ENCODE data around the gene TOMM7. TPM values are rescaled to one million over a fixed set of nuclear protein-coding genes. Genes with fewer than 3 reads are reported as not detected.

The TOMM7 gene
- polyA plus RNA-seq, 1 donor (not counting 4 experiments of a cell fraction or from before 2014, with no cell fraction given) = 1,291 TPM

DNA sequence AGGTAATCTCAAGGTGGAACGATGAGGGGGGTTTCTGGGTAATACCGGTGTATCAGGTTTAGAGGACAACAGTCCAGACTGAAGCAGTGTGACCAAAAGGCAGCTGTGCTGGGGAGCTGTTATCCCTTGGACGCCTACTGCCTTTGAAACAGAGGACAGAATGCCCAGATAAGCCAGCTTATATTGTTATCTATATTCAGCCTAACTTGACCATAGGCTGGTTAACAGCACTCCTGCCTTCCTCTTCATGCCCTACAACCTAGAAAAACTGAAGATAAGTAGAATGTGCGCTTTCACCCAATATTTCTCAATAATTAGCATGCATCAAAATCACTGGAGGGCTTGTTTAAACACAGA, 50.8 kb downstream of the TOMM7 start:
- no peak for FAIRE-seq
- H3K9me3 ChIP-seq (ENCODE audit: control insufficient read depth, low read depth, low read length) = no peaks in the 10 kb centered on the region

DNA sequence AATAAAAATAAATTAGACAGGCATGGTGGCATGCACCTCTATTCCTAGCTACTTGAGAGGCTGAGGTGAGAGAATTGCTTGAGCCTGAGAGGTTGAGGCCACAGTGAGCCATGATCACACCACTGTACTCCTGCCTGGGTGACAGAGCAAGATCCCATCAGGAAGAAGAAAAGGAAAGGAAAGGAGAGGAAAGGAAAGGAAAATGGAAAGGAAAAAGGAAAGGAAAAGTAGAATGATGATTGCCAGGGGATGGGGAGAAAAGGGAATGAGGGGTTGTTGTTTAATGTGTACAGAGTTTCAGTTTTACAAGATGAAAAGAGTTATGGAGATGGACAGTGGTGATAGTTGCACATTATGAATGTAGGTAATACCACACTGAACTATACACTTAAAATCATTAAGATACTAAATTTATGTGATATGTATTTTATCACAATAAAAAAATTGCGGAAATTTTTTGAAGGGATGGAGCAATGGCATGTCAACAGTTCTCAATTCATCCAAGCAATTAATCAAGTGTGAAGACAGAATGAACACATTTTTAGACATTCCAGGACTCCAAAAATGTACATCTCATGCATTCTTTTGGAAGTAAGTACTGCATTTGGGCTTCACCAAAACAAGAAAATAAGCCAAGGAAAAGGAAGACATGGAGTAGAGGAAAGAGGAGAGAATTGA, 51.3 kb downstream of the TOMM7 start:
- TF ChIP-seq EZH2 (IDR thresholded peaks at IDR 0.05; ENCODE audit: low read length) = no peak
- TF ChIP-seq, protein P1, sequence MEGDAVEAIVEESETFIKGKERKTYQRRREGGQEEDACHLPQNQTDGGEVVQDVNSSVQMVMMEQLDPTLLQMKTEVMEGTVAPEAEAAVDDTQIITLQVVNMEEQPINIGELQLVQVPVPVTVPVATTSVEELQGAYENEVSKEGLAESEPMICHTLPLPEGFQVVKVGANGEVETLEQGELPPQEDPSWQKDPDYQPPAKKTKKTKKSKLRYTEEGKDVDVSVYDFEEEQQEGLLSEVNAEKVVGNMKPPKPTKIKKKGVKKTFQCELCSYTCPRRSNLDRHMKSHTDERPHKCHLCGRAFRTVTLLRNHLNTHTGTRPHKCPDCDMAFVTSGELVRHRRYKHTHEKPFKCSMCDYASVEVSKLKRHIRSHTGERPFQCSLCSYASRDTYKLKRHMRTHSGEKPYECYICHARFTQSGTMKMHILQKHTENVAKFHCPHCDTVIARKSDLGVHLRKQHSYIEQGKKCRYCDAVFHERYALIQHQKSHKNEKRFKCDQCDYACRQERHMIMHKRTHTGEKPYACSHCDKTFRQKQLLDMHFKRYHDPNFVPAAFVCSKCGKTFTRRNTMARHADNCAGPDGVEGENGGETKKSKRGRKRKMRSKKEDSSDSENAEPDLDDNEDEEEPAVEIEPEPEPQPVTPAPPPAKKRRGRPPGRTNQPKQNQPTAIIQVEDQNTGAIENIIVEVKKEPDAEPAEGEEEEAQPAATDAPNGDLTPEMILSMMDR (optimal IDR thresholded peaks at IDR 0.05 in 1 of 3, IDR thresholded peaks at IDR 0.05 in 1 of 3, conservative IDR thresholded peaks at IDR 0.05 in 1 of 3; ENCODE audit: extremely low read depth in 1 of 3, insufficient read depth in 2 of 3, low read length in 3 of 3) = no peak
- DNase-seq (ENCODE audit: low read depth, low spot score) (no peak), FAIRE-seq (no peak)
- no peaks in the 10 kb centered on the region for H3K36me3 ChIP-seq (ENCODE audit: control insufficient read depth in 2 of 2, extremely low read depth in 1 of 2, insufficient read depth in 2 of 2, low read length in 2 of 2)
- H3K9ac ChIP-seq (ENCODE audit: control insufficient read depth, extremely low read depth, insufficient read depth, low read length) = no peak overlapping the region
- no peaks in the 10 kb centered on the region for H3K9me3 ChIP-seq (ENCODE audit: control insufficient read depth, low read depth, low read length)
- no peak overlapping the region for H3K4me3 ChIP-seq (ENCODE audit: control insufficient read depth in 2 of 3, extremely low read depth in 1 of 3, insufficient read depth in 2 of 3, low read depth in 1 of 3, low read length in 3 of 3)
- no peaks in the 10 kb centered on the region for H3K27me3 ChIP-seq (ENCODE audit: control insufficient read depth, extremely low read depth, insufficient read depth, low read length)
- H3K27ac ChIP-seq (ENCODE audit: control insufficient read depth, insufficient read depth, low read length) = no peak overlapping the region
- H2AFZ ChIP-seq (ENCODE audit: control insufficient read depth, low read length) = no peak overlapping the region
- dilution Hi-C loops (cut with MboI; ENCODE audit: extremely low pct_ligation_motif_present, low sequenced_read_pairs) = no loop called here
- H3K9me1 ChIP-seq (ENCODE audit: control insufficient read depth, extremely low read depth, insufficient read depth, low read length) = no peaks in the 10 kb centered on the region
- no peaks in the 10 kb centered on the region for H4K20me1 ChIP-seq (ENCODE audit: control insufficient read depth, extremely low read depth, insufficient read depth, low read length)
- H3K4me2 ChIP-seq (ENCODE audit: control insufficient read depth, extremely low read depth, insufficient read depth, low read depth, low read length) = no peak overlapping the region
- no peaks in the 10 kb centered on the region for H3K4me1 ChIP-seq (ENCODE audit: control insufficient read depth, extremely low read depth, insufficient read depth, low read length)
- no peaks in the 10 kb centered on the region for H3K79me2 ChIP-seq (ENCODE audit: control insufficient read depth, insufficient read depth, low read length)

More for the DNA sequence above, 50.8 kb downstream of the TOMM7 start:
- dilution Hi-C loops (cut with MboI; ENCODE audit: extremely low pct_ligation_motif_present, low sequenced_read_pairs) = no loop called here
- H3K4me2 ChIP-seq (ENCODE audit: control insufficient read depth, extremely low read depth, insufficient read depth, low read depth, low read length) = no peak overlapping the region
- H3K9me1 ChIP-seq (ENCODE audit: control insufficient read depth, extremely low read depth, insufficient read depth, low read length) = no peaks in the 10 kb centered on the region
- H3K27me3 ChIP-seq (ENCODE audit: control insufficient read depth, extremely low read depth, insufficient read depth, low read length) = no peaks in the 10 kb centered on the region
- no peak overlapping the region for H2AFZ ChIP-seq (ENCODE audit: control insufficient read depth, low read length)
- H3K27ac ChIP-seq (ENCODE audit: control insufficient read depth, insufficient read depth, low read length) = no peak overlapping the region
- no peak overlapping the region for H3K4me3 ChIP-seq (ENCODE audit: control insufficient read depth in 2 of 3, extremely low read depth in 1 of 3, insufficient read depth in 2 of 3, low read depth in 1 of 3, low read length in 3 of 3)
- DNase-seq (ENCODE audit: low read depth, low spot score) = no peak
- no peaks in the 10 kb centered on the region for H4K20me1 ChIP-seq (ENCODE audit: control insufficient read depth, extremely low read depth, insufficient read depth, low read length)
- no peaks in the 10 kb centered on the region for H3K4me1 ChIP-seq (ENCODE audit: control insufficient read depth, extremely low read depth, insufficient read depth, low read length)
- TF ChIP-seq EZH2 (IDR thresholded peaks at IDR 0.05; ENCODE audit: low read length) = no peak
- TF ChIP-seq, protein P1 (optimal IDR thresholded peaks at IDR 0.05 in 1 of 3, IDR thresholded peaks at IDR 0.05 in 1 of 3, conservative IDR thresholded peaks at IDR 0.05 in 1 of 3; ENCODE audit: extremely low read depth in 1 of 3, insufficient read depth in 2 of 3, low read length in 3 of 3) = no peak
- H3K36me3 ChIP-seq (ENCODE audit: control insufficient read depth in 2 of 2, extremely low read depth in 1 of 2, insufficient read depth in 2 of 2, low read length in 2 of 2) = no peaks in the 10 kb centered on the region
- no peaks in the 10 kb centered on the region for H3K79me2 ChIP-seq (ENCODE audit: control insufficient read depth, insufficient read depth, low read length)
- H3K9ac ChIP-seq (ENCODE audit: control insufficient read depth, extremely low read depth, insufficient read depth, low read length) = no peak overlapping the region
